ENCODE data around the gene KCND3.

The KCND3 gene

GRCh38 chr1:112007169-112007568 is 17.7 kb upstream of the KCND3 start:
- TF ChIP-seq REST (IDR thresholded peaks at IDR 0.05; ENCODE audit: insufficient read depth in 1 of 2, low read depth in 2 of 2, low read length in 2 of 2) (no peak), FOXP2 (optimal IDR thresholded peaks at IDR 0.05; ENCODE audit: borderline replicate concordance, extremely low read depth, extremely low read length, insufficient read depth) (no peak)

- no peak for TF ChIP-seq TAF1 (IDR thresholded peaks at IDR 0.05; ENCODE audit: borderline replicate concordance, insufficient read depth, low read length)
- TF ChIP-seq POLR2AphosphoS5 (IDR thresholded peaks at IDR 0.05; ENCODE audit: low read depth, low read length) = no peak
- no peak for TF ChIP-seq SIN3A (IDR thresholded peaks at IDR 0.05; ENCODE audit: borderline replicate concordance, insufficient read depth, low read length)
- no peak for TF ChIP-seq FOXP2 (optimal IDR thresholded peaks at IDR 0.05; ENCODE audit: borderline replicate concordance, extremely low read depth, extremely low read length, insufficient read depth)
- TF ChIP-seq REST (IDR thresholded peaks at IDR 0.05; ENCODE audit: insufficient read depth in 1 of 2, low read depth in 2 of 2, low read length in 2 of 2) = no peak
These were observed 17.1 kb upstream of the KCND3 start for GRCh38 chr1:112006416-112007025.

GRCh38 chr1:112004076-112004475 is 14.6 kb upstream of the KCND3 start:
- TF ChIP-seq SIN3A (IDR thresholded peaks at IDR 0.05; ENCODE audit: borderline replicate concordance, insufficient read depth, low read length) = no peak
- TF ChIP-seq POLR2AphosphoS5 (IDR thresholded peaks at IDR 0.05; ENCODE audit: low read depth, low read length) = no peak
- TF ChIP-seq TAF1 (IDR thresholded peaks at IDR 0.05; ENCODE audit: borderline replicate concordance, insufficient read depth, low read length) = no peak
- TF ChIP-seq REST (IDR thresholded peaks at IDR 0.05; ENCODE audit: insufficient read depth in 1 of 2, low read depth in 2 of 2, low read length in 2 of 2) = no peak
- TF ChIP-seq FOXP2 (optimal IDR thresholded peaks at IDR 0.05; ENCODE audit: borderline replicate concordance, extremely low read depth, extremely low read length, insufficient read depth) = no peak

DNA sequence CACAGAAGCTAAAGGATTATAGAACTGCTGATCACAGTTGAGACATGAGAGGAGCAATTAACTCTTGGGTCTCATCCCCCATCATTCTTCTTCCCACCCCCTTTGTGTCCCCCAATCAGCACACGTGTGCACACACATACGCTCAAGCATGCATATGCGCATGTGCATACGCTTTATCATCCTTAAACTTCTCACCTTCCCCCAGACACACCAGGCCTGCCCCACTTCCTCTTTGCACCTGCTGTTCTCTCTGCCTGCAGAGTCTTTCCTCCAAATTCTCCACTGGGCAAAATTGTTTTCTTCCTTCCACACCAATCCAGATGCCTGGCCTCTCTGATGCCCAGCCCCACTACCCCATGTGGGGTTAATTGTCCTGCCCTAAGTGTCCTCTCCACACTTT is 13.0 kb upstream of the KCND3 start:
- TF ChIP-seq TAF1 (IDR thresholded peaks at IDR 0.05; ENCODE audit: borderline replicate concordance, insufficient read depth, low read length) = no peak
- TF ChIP-seq SIN3A (IDR thresholded peaks at IDR 0.05; ENCODE audit: borderline replicate concordance, insufficient read depth, low read length) = no peak
- TF ChIP-seq REST (IDR thresholded peaks at IDR 0.05; ENCODE audit: insufficient read depth in 1 of 2, low read depth in 2 of 2, low read length in 2 of 2) = no peak
- TF ChIP-seq FOXP2 (optimal IDR thresholded peaks at IDR 0.05; ENCODE audit: borderline replicate concordance, extremely low read depth, extremely low read length, insufficient read depth) = no peak
- no peak for TF ChIP-seq POLR2AphosphoS5 (IDR thresholded peaks at IDR 0.05; ENCODE audit: low read depth, low read length)

DNA sequence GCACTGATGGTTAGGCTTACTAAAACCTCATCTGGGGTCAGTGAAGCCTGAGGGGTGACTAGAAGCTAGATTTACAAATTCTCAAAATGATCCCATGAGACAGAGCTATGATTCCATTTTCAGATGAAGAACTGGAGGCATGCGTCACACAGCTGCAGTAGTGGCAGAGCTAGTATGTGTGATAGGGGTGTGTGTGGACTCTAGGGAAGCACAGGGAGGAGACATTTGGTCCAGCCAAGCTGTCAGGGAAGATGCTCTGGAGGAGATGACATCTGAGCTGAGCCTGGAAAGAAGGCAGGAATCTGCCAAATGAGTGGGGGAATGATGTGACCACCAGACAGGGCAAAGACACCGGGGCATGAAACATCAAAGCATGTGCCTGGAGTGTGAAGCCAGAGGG is 12.0 kb upstream of the KCND3 start:
- TF ChIP-seq POLR2AphosphoS5 (IDR thresholded peaks at IDR 0.05; ENCODE audit: low read depth, low read length) (no peak), FOXP2 (optimal IDR thresholded peaks at IDR 0.05; ENCODE audit: borderline replicate concordance, extremely low read depth, extremely low read length, insufficient read depth) (no peak), REST (IDR thresholded peaks at IDR 0.05; ENCODE audit: insufficient read depth in 1 of 2, low read depth in 2 of 2, low read length in 2 of 2) (no peak), TAF1 (IDR thresholded peaks at IDR 0.05; ENCODE audit: borderline replicate concordance, insufficient read depth, low read length) (no peak), SIN3A (IDR thresholded peaks at IDR 0.05; ENCODE audit: borderline replicate concordance, insufficient read depth, low read length) (no peak)

All from PFSK-1 (cell line).